GM13976 (cell line): ENCODE data around the gene ZNF888.
"Not testable (repeated sequence)": the region's sequence is repeated elsewhere in the genome, so short reads cannot be mapped to it uniquely, and the experiment has no call there.

Experiments used
- DNase-seq: peaks from one replicate; pipeline ENCODE4 v3.0.0; 2012; ENCODE audit warnings: low spot score
- CTCF ChIP-seq: IDR thresholded peaks from 2 replicates; pipeline ENCODE4 v1.5.1; 2012; ENCODE audit warnings: borderline replicate concordance, mild to moderate bottlenecking; ENCODE audit not compliant: insufficient read depth; ENCODE audit errors: extremely low read depth, missing control alignments, control extremely low read depth
- in situ Hi-C: fragments of 300-500 bp; cut with MboI; formaldehyde crosslinking; loops from one replicate; pipeline ENCODE4 v1.12.0; 2022; ENCODE audit warnings: low sequenced_read_pairs, mixed read lengths, inconsistent platforms; ENCODE audit not compliant: unreplicated experiment

Gene ZNF888

GRCh38 chr19:52957591-52957990 is 34.4 kb upstream of the ZNF888 start:
- no peak for TF ChIP-seq CTCF
- in situ Hi-C loops = no loop called here
- DNase-seq = no peak

GRCh38 chr19:52956917-52957316 is 33.7 kb upstream of the ZNF888 start:
- no peak for TF ChIP-seq CTCF
- in situ Hi-C loops = no loop called here

GRCh38 chr19:52949422-52949821 is 26.2 kb upstream of the ZNF888 start:
- in situ Hi-C loops = no loop called here
- no peak for DNase-seq
- no peak for TF ChIP-seq CTCF

More at GRCh38 chr19:52956917-52957316, 33.7 kb upstream of the ZNF888 start:
- no peak for DNase-seq

- in situ Hi-C loops = no loop called here
- TF ChIP-seq CTCF = no peak
- DNase-seq = no peak
Observed at GRCh38 chr19:52948025-52948770, 25.0 kb upstream of the ZNF888 start.

GRCh38 chr19:52946322-52947310 is 23.4 kb upstream of the ZNF888 start:
- in situ Hi-C loops = no loop called here
- no peak for TF ChIP-seq CTCF
- DNase-seq = no peak

GRCh38 chr19:52945652-52946321 is 22.6 kb upstream of the ZNF888 start:
- in situ Hi-C loops = no loop called here
- DNase-seq = no peak
- TF ChIP-seq CTCF = no peak

- not testable (repeated sequence) for DNase-seq
Observed at GRCh38 chr19:52944703-52945493, 21.7 kb upstream of the ZNF888 start.

More at GRCh38 chr19:52944703-52945493, 21.7 kb upstream of the ZNF888 start:
- in situ Hi-C loops = not testable (repeated sequence)
